WTC11 (cell line): Measurements from ENCODE around the gene HINT2.

Experiments
- SMAD4 ChIP-seq: sonication (generic); formaldehyde crosslinking; IDR thresholded peaks from 2 replicates; pipeline ENCODE4 v1.8.0; 2022; ENCODE audit warnings: mild to moderate bottlenecking, missing genetic modification reagents
- TEAD4 ChIP-seq: sonication (generic); formaldehyde crosslinking; IDR thresholded peaks from 2 replicates; pipeline ENCODE4 v1.8.0; 2022; ENCODE audit warnings: mild to moderate bottlenecking, missing genetic modification reagents
- ZNF232 ChIP-seq: sonication (generic); formaldehyde crosslinking; IDR thresholded peaks from 2 replicates; pipeline ENCODE4 v1.8.0; 2022; ENCODE audit warnings: mild to moderate bottlenecking, missing genetic modification reagents
- TF ChIP-seq, protein P1 (sequence below): fragments of 200-600 bp; IDR thresholded peaks from 2 replicates; pipeline ENCODE4 v1.8.0; 2022; ENCODE audit warnings: antibody characterized with exemption
- TF ChIP-seq, protein P2 (sequence below): sonication (generic); formaldehyde crosslinking; conservative IDR thresholded peaks from 2 replicates; pipeline ENCODE4 v1.8.1; 2023; ENCODE audit warnings: mild to moderate bottlenecking, low read depth, missing genetic modification reagents, moderate library complexity
- TF ChIP-seq, protein P3 (sequence below): sonication (generic); formaldehyde crosslinking; conservative IDR thresholded peaks from 2 replicates; pipeline ENCODE4 v1.8.1; 2022; ENCODE audit warnings: mild to moderate bottlenecking, missing genetic modification reagents

DNA sequence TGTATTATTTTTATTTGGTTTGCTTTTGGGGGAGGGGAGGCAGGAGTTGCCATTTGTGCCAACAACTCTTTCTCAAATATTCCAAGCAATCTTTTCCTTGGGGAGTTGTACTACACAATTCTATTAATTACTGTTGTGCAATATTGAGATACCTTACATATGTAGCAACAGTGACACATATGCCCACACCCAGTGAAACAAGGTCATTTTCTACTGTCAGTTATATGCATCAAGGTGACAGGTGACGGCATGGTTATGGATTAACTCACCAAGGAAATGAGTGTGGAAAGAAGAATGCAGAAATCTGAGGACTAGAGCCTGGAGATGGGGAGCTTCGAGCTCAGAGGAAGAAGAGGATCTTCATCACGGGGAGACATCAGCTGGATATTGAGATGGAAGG is 42.9 kb downstream of the HINT2 start:
- TF ChIP-seq, protein P1, sequence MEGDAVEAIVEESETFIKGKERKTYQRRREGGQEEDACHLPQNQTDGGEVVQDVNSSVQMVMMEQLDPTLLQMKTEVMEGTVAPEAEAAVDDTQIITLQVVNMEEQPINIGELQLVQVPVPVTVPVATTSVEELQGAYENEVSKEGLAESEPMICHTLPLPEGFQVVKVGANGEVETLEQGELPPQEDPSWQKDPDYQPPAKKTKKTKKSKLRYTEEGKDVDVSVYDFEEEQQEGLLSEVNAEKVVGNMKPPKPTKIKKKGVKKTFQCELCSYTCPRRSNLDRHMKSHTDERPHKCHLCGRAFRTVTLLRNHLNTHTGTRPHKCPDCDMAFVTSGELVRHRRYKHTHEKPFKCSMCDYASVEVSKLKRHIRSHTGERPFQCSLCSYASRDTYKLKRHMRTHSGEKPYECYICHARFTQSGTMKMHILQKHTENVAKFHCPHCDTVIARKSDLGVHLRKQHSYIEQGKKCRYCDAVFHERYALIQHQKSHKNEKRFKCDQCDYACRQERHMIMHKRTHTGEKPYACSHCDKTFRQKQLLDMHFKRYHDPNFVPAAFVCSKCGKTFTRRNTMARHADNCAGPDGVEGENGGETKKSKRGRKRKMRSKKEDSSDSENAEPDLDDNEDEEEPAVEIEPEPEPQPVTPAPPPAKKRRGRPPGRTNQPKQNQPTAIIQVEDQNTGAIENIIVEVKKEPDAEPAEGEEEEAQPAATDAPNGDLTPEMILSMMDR: no peak
- TF ChIP-seq SMAD4 (CRISPR knock-in tag): no peak
- TF ChIP-seq, protein P2, sequence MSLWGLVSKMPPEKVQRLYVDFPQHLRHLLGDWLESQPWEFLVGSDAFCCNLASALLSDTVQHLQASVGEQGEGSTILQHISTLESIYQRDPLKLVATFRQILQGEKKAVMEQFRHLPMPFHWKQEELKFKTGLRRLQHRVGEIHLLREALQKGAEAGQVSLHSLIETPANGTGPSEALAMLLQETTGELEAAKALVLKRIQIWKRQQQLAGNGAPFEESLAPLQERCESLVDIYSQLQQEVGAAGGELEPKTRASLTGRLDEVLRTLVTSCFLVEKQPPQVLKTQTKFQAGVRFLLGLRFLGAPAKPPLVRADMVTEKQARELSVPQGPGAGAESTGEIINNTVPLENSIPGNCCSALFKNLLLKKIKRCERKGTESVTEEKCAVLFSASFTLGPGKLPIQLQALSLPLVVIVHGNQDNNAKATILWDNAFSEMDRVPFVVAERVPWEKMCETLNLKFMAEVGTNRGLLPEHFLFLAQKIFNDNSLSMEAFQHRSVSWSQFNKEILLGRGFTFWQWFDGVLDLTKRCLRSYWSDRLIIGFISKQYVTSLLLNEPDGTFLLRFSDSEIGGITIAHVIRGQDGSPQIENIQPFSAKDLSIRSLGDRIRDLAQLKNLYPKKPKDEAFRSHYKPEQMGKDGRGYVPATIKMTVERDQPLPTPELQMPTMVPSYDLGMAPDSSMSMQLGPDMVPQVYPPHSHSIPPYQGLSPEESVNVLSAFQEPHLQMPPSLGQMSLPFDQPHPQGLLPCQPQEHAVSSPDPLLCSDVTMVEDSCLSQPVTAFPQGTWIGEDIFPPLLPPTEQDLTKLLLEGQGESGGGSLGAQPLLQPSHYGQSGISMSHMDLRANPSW (CRISPR knock-in tag): no peak
- TF ChIP-seq TEAD4: no peak
- no peak for TF ChIP-seq ZNF232 (CRISPR knock-in tag)
- TF ChIP-seq, protein P3, sequence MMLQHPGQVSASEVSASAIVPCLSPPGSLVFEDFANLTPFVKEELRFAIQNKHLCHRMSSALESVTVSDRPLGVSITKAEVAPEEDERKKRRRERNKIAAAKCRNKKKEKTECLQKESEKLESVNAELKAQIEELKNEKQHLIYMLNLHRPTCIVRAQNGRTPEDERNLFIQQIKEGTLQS (CRISPR knock-in tag): no peak
